NCI-H2029 (cell line): Measurements from ENCODE around the gene AXIN2.

Experiments
- DNase-seq: peaks from one replicate; lab custom pipeline; 2025; lab: John Stamatoyannopoulos, UW

AXIN2 gene

GRCh38 chr17:65561452-65562205, at the start of gene AXIN2:
Gene AXIN2 (minus strand): TSS chr17:65561648. CDS start chr17:65558620, 3,028 bp downstream.
- DNase-seq, result peak; percentile 57

- no peak for DNase-seq
These were observed 48.3 kb upstream of the AXIN2 start for GRCh38 chr17:65609749-65610148.

- DNase-seq, result no peak
These were observed 47.8 kb upstream of the AXIN2 start for GRCh38 chr17:65609286-65609685.

GRCh38 chr17:65604070-65604469, 42.6 kb upstream of the AXIN2 start:
- no peak for DNase-seq

GRCh38 chr17:65601881-65602280, 40.4 kb upstream of the AXIN2 start:
- DNase-seq, result no peak

GRCh38 chr17:65601145-65601544, 39.7 kb upstream of the AXIN2 start:
- no peak for DNase-seq

- DNase-seq, result no peak
These were observed 39.1 kb upstream of the AXIN2 start for GRCh38 chr17:65600518-65600917.

- no peak for DNase-seq
These were observed 38.2 kb upstream of the AXIN2 start for GRCh38 chr17:65599650-65600049.

GRCh38 chr17:65598746-65599145, 37.3 kb upstream of the AXIN2 start:
- DNase-seq, result no peak

- no peak for DNase-seq
These were observed 33.7 kb upstream of the AXIN2 start for GRCh38 chr17:65595071-65595656.

- no peak for DNase-seq
These were observed 32.7 kb upstream of the AXIN2 start for GRCh38 chr17:65593855-65594845.

- no peak for DNase-seq
These were observed 31.8 kb upstream of the AXIN2 start for GRCh38 chr17:65593092-65593854.

GRCh38 chr17:65592125-65592965, 30.9 kb upstream of the AXIN2 start:
- DNase-seq, result no peak

- DNase-seq, result no peak
These were observed 27.9 kb upstream of the AXIN2 start for GRCh38 chr17:65589321-65589720.

- DNase-seq, result peak; percentile 76
These were observed 26.8 kb upstream of the AXIN2 start for GRCh38 chr17:65588181-65588808.

GRCh38 chr17:65587534-65588180, 26.2 kb upstream of the AXIN2 start:
- DNase-seq, result no peak

- DNase-seq, result no peak
These were observed 25.5 kb upstream of the AXIN2 start for GRCh38 chr17:65586899-65587298.

- no peak for DNase-seq
These were observed 23.4 kb upstream of the AXIN2 start for GRCh38 chr17:65584604-65585521.
